OCI-LY1 (cell line): Measurements from ENCODE around the gene BCL2.

ENCODE experiments used
- H2AFZ ChIP-seq: fragments of 200-600 bp; sonication (generic), shearing (Covaris generic); 2 replicates; pipeline ENCODE4 v1.6.0; 2014; ENCODE audit warnings: antibody characterized with exemption, mild to moderate bottlenecking, low read length
- H3F3A ChIP-seq: fragments of 200-600 bp; sonication (generic), shearing (Covaris generic); 2 replicates; pipeline ENCODE4 v1.6.0; 2014; ENCODE audit warnings: mild to moderate bottlenecking, antibody characterized with exemption, low read length, moderate library complexity; ENCODE audit not compliant: insufficient read depth
- H3K27ac ChIP-seq: fragments of 200-600 bp; sonication (generic); 2 replicates; pipeline ENCODE4 v1.5.1; 2014; ENCODE audit warnings: low read length, mixed run types, mild to moderate bottlenecking, low read depth; ENCODE audit not compliant: poor library complexity, severe bottlenecking
- H3K27me3 ChIP-seq: fragments of 200-600 bp; sonication (generic); 2 replicates; pipeline ENCODE4 v1.6.0; 2014; ENCODE audit warnings: antibody characterized with exemption, mild to moderate bottlenecking, low read length, moderate library complexity; ENCODE audit not compliant: insufficient read depth
- H3K36me3 ChIP-seq: fragments of 200-600 bp; sonication (generic); 2 replicates; pipeline ENCODE4 v1.6.1; 2014; ENCODE audit warnings: mild to moderate bottlenecking, antibody characterized with exemption, low read length, moderate library complexity, mixed read lengths; ENCODE audit not compliant: insufficient read depth
- H3K4me1 ChIP-seq: fragments of 200-600 bp; sonication (generic); 2 replicates; pipeline ENCODE4 v1.5.1; 2014; ENCODE audit warnings: mild to moderate bottlenecking, low read length, moderate library complexity; ENCODE audit not compliant: insufficient read depth, severe bottlenecking
- H3K4me2 ChIP-seq: fragments of 200-600 bp; sonication (generic), shearing (Covaris generic); 2 replicates; pipeline ENCODE4 v1.6.1; 2014; ENCODE audit warnings: low read length
- H3K4me3 ChIP-seq: fragments of 200-600 bp; sonication (generic); 2 replicates; pipeline ENCODE4 v1.5.1; 2014; ENCODE audit warnings: low read length, low read depth, mild to moderate bottlenecking, mixed read lengths; ENCODE audit not compliant: poor library complexity, severe bottlenecking
- H3K79me2 ChIP-seq: fragments of 200-600 bp; shearing (Covaris generic); 2 replicates; pipeline ENCODE4 v1.6.1; 2016; ENCODE audit warnings: mixed run types, low read length, mixed read lengths; ENCODE audit not compliant: insufficient read depth
- H3K9ac ChIP-seq: fragments of 200-600 bp; sonication (generic), shearing (Covaris generic); 2 replicates; pipeline ENCODE4 v1.6.1; 2014; ENCODE audit warnings: mild to moderate bottlenecking, low read length, mixed read lengths
- H3K9me2 ChIP-seq: fragments of 200-600 bp; sonication (generic), shearing (Covaris generic); 2 replicates; pipeline ENCODE4 v1.6.1; 2014; ENCODE audit warnings: low read depth, mild to moderate bottlenecking, low read length, mixed read lengths
- H3K9me3 ChIP-seq: fragments of 200-600 bp; shearing (Covaris generic); 2 replicates; pipeline ENCODE4 v1.6.1; 2014; ENCODE audit warnings: low read length, mixed read lengths
- H4K20me1 ChIP-seq: fragments of 200-600 bp; sonication (generic), shearing (Covaris generic); 2 replicates; pipeline ENCODE4 v1.6.0; 2016; ENCODE audit warnings: mild to moderate bottlenecking, low read length; ENCODE audit not compliant: insufficient read depth
- CTCF ChIP-seq: fragments of 200-600 bp; sonication (generic), shearing (Covaris generic); IDR thresholded peaks from 2 replicates; pipeline ENCODE4 v1.5.1; 2017; ENCODE audit warnings: mild to moderate bottlenecking, antibody characterized with exemption, low read length, moderate library complexity, mixed read lengths
- EZH2 ChIP-seq: fragments of 200-600 bp; sonication (generic), shearing (Covaris generic); IDR thresholded peaks from 2 replicates; pipeline ENCODE4 v1.8.0; 2017; ENCODE audit warnings: borderline replicate concordance, mixed run types, mild to moderate bottlenecking, antibody characterized with exemption, low read length, moderate library complexity, mixed read lengths

Gene BCL2

GRCh38 chr18:63264871-63265270, 54.7 kb downstream of the BCL2 start:
- Histone ChIP-seq H3K36me3 (peaks cover 61% of the 10 kb centered on the region), H3K79me2 (peaks cover 45% of the 10 kb centered on the region)

DNA sequence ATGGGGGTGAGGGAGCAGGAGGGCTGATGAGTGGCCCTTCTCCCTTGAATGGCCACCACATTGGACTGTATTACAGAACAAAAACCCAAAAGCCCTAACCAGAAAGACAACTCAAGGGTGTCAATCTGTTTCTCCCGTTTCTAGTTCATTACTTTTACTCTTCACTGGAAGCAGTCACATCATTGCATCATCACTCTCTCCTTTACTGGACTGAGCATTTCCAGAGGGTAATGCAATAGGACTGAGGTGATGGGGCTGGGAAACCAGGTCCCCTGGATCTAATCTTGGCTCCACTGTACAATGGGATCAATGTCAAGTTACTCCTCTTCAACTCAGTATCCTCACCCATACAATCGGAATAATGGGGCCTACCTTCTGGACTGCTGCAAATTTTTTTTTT, 56.1 kb downstream of the BCL2 start:
- Histone ChIP-seq H2AFZ (no peak overlapping the region), H3K4me1 (no peaks in the 10 kb centered on the region), H3K9ac (no peak overlapping the region), H3K4me3 (no peak overlapping the region), H3K4me2 (no peak overlapping the region), H3K9me3 (no peaks in the 10 kb centered on the region), H3K9me2 (no peaks in the 10 kb centered on the region), H3K36me3 (peaks cover 71% of the 10 kb centered on the region), H3F3A (no peaks in the 10 kb centered on the region), H3K27ac (no peak overlapping the region), H3K79me2 (peaks cover 44% of the 10 kb centered on the region), H3K27me3 (no peaks in the 10 kb centered on the region), H4K20me1 (no peaks in the 10 kb centered on the region)
- TF ChIP-seq CTCF (no peak), EZH2 (no peak)

More at GRCh38 chr18:63264871-63265270, 54.7 kb downstream of the BCL2 start:
- H3K27ac ChIP-seq = no peak overlapping the region
- H3F3A ChIP-seq = no peaks in the 10 kb centered on the region
- H3K9ac ChIP-seq = no peak overlapping the region
- H3K4me3 ChIP-seq = no peak overlapping the region
- H3K4me2 ChIP-seq = no peak overlapping the region
- no peaks in the 10 kb centered on the region for H3K9me3 ChIP-seq
- TF ChIP-seq CTCF = no peak
- TF ChIP-seq EZH2 = no peak
- H3K27me3 ChIP-seq = no peaks in the 10 kb centered on the region
- H3K4me1 ChIP-seq = no peaks in the 10 kb centered on the region
- H4K20me1 ChIP-seq = no peaks in the 10 kb centered on the region
- H2AFZ ChIP-seq = no peak overlapping the region
- no peaks in the 10 kb centered on the region for H3K9me2 ChIP-seq

DNA sequence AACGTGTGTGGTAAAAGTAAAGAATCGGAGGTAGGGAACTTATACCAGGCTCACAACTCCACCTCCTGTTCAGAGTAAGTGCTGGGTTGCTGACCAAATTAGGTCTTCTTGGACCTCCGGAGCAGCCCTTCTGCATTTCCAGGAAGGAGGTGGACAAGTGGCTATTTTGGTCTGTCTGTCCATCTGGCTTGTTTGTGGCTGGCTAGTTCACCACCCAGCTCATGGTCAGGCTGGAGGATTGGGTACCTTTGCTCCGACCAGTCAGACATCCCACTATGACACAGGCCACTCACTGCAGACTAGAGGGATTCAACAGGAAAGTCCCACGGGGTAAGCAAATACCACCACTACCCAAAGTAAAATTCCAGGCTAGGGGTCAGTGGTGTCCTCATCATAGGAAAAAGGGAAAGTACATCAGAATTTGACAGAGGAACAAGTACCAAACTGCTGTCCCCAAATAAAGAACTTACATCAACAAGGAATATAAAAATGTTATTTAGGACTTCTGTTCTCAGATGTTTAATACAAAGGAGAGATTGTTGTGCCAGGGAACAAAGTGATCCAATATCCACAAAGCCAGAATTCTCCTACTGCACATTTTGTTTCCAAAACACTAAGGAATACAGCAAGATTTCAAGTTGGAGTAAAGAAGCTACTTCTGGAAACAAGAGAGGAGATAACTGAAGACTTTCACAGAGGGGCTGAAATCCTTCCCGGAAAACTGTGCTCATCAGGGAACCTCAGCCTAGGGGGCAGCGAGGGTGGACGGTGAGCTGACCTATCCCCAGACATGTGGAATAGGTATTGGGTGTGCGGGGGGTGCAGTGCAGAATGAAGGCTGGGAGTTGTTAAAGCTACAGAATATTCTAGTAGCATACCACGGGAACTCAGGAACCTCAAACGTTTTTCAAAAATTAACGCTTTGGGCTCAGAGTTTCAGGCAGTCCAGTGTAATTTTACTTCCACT, 56.9 kb downstream of the BCL2 start:
- Histone ChIP-seq H3K27ac (no peak overlapping the region), H3K79me2 (peaks cover 46% of the 10 kb centered on the region), H3K9me2 (no peaks in the 10 kb centered on the region), H3F3A (no peaks in the 10 kb centered on the region), H2AFZ (no peak overlapping the region), H3K4me3 (no peak overlapping the region), H3K9me3 (no peaks in the 10 kb centered on the region), H3K36me3 (peaks cover 69% of the 10 kb centered on the region), H4K20me1 (no peaks in the 10 kb centered on the region), H3K9ac (no peak overlapping the region), H3K4me2 (no peak overlapping the region), H3K4me1 (no peaks in the 10 kb centered on the region), H3K27me3 (no peaks in the 10 kb centered on the region)
- TF ChIP-seq EZH2 (no peak), CTCF (no peak)
